ENCODE measurements around the gene ARPC1B.

- no peak for TF ChIP-seq CTCF (IDR thresholded peaks at IDR 0.05; ENCODE audit: insufficient read depth, low read depth, low read length)
- TF ChIP-seq EZH2 (IDR thresholded peaks at IDR 0.05; ENCODE audit: insufficient read depth, low read length) = no peak
Observed at GRCh38 chr7:99331002-99331401, 43.5 kb upstream of the ARPC1B start.
